Measurements from ENCODE around the gene CAND2.

Gene CAND2

GRCh38 chr3:12809001-12809400, 12.5 kb downstream of the CAND2 start:
- DNase-seq (ENCODE audit: low spot score): no peak
- TF ChIP-seq CTCF (IDR thresholded peaks at IDR 0.05; ENCODE audit: extremely low read depth, insufficient read depth, missing control alignments): no peak
- in situ Hi-C loops (cut with MboI; ENCODE audit: low pct_unique_long_range_greater_than_20kb, low sequenced_read_pairs, unreplicated experiment): no loop called here

- in situ Hi-C loops (cut with MboI; ENCODE audit: low pct_unique_long_range_greater_than_20kb, low sequenced_read_pairs, unreplicated experiment): no loop called here
- no peak for DNase-seq (ENCODE audit: low spot score)
- TF ChIP-seq CTCF (IDR thresholded peaks at IDR 0.05; ENCODE audit: extremely low read depth, insufficient read depth, missing control alignments): no peak
Measured at GRCh38 chr3:12809435-12809834, 13.0 kb downstream of the CAND2 start.

- DNase-seq (ENCODE audit: low spot score): peak; percentile 99
- TF ChIP-seq CTCF (IDR thresholded peaks at IDR 0.05; ENCODE audit: extremely low read depth, insufficient read depth, missing control alignments): peak; percentile 75
- in situ Hi-C loops (cut with MboI; ENCODE audit: low pct_unique_long_range_greater_than_20kb, low sequenced_read_pairs, unreplicated experiment): no loop called here
Measured at GRCh38 chr3:12810013-12810780, 13.7 kb downstream of the CAND2 start.

- no peak for TF ChIP-seq CTCF (IDR thresholded peaks at IDR 0.05; ENCODE audit: extremely low read depth, insufficient read depth, missing control alignments)
- in situ Hi-C loops (cut with MboI; ENCODE audit: low pct_unique_long_range_greater_than_20kb, low sequenced_read_pairs, unreplicated experiment): no loop called here
- DNase-seq (ENCODE audit: low spot score): no peak
Measured at GRCh38 chr3:12810961-12811360, 14.5 kb downstream of the CAND2 start.

GRCh38 chr3:12812812-12813211, 16.3 kb downstream of the CAND2 start:
- no peak for DNase-seq (ENCODE audit: low spot score)
- TF ChIP-seq CTCF (IDR thresholded peaks at IDR 0.05; ENCODE audit: extremely low read depth, insufficient read depth, missing control alignments): no peak
- in situ Hi-C loops (cut with MboI; ENCODE audit: low pct_unique_long_range_greater_than_20kb, low sequenced_read_pairs, unreplicated experiment): no loop called here

GRCh38 chr3:12813967-12814366, 17.5 kb downstream of the CAND2 start:
- in situ Hi-C loops (cut with MboI; ENCODE audit: low pct_unique_long_range_greater_than_20kb, low sequenced_read_pairs, unreplicated experiment): no loop called here
- TF ChIP-seq CTCF (IDR thresholded peaks at IDR 0.05; ENCODE audit: extremely low read depth, insufficient read depth, missing control alignments): no peak
- no peak for DNase-seq (ENCODE audit: low spot score)

All from GM13977 (cell line).